Astrocyte (in vitro differentiated cells and primary cell): ENCODE measurements around the gene KCND2.

ENCODE experiments used
- EZH2 ChIP-seq: IDR thresholded peaks from 2 replicates; pipeline ENCODE4 v1.6.1; 2012; ENCODE audit warnings: mild to moderate bottlenecking, low read length, inconsistent platforms; ENCODE audit not compliant: insufficient read depth
- TF ChIP-seq, protein P1 (sequence below): IDR thresholded peaks from 2 replicates; pipeline ENCODE4 v1.5.1; 2011; ENCODE audit warnings: low read depth, mild to moderate bottlenecking, inconsistent platforms, low read length, moderate library complexity; ENCODE audit not compliant: insufficient read depth

DNA sequence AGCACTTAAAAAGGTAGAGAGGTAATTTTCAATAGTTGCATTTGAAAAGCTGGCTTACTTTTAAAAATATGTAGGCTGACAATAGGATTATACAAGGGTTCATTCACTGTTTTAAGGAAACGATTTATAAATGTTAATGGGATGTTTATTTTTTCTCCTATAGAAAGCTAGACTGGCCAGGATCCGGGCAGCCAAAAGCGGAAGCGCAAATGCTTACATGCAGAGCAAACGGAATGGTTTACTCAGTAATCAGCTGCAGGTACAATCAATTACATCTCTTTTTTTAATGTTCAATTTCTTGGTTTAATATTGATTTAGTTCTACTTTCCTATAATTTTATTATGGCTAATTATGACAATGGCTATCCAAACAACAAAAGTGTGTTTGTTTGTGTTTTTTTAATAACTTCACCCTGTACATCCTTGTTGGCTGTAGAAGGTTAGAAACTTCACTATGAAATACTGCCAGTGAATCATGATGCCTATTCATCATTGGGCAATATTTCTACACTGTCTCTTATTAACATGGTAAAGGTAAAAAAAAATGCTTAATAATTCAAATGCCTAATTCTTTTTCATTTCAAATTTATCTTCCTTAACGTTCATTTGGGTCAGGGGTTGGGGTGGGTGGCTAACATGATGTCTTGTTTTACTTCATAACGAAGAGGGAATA is 468.5 kb downstream of the KCND2 start:
- TF ChIP-seq, protein P1, sequence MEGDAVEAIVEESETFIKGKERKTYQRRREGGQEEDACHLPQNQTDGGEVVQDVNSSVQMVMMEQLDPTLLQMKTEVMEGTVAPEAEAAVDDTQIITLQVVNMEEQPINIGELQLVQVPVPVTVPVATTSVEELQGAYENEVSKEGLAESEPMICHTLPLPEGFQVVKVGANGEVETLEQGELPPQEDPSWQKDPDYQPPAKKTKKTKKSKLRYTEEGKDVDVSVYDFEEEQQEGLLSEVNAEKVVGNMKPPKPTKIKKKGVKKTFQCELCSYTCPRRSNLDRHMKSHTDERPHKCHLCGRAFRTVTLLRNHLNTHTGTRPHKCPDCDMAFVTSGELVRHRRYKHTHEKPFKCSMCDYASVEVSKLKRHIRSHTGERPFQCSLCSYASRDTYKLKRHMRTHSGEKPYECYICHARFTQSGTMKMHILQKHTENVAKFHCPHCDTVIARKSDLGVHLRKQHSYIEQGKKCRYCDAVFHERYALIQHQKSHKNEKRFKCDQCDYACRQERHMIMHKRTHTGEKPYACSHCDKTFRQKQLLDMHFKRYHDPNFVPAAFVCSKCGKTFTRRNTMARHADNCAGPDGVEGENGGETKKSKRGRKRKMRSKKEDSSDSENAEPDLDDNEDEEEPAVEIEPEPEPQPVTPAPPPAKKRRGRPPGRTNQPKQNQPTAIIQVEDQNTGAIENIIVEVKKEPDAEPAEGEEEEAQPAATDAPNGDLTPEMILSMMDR, result no peak
- no peak for TF ChIP-seq EZH2
